Measurements from ENCODE around the gene TBC1D10A.

DNA sequence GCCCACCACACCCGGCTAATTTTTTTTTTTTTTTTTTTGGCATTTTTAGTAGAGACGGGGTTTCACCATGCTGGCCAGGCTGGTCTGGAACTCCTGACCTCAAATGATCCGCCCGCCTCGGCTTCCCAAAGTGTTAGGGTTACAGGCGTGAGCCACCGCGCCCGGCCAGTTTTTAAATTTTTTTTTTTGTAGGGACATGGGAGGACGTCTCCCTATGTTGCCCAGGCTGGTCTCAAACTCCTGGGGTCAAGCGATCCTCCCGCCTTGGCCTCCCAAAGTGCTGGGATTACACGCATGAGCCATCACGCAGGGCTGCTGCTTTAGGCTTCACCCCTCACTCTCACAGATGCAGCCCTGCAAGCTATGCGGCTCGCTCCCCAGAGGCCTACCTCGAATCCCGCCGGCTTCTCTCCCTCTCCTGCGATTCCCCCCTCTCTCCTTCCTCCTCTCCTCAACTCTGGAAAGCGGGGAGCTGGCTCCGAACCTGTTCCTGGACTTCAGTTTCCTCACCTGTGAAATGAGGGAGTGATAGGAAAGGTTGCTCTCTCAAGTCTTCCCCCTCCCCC lies 31.0 kb upstream of the TBC1D10A start:
- TF ChIP-seq POLR2A (IDR thresholded peaks at IDR 0.05; ENCODE audit: low read depth, low read length): no peak
- no peak for TF ChIP-seq TAF1 (IDR thresholded peaks at IDR 0.05; ENCODE audit: borderline replicate concordance, low read depth, low read length)
- no peak for TF ChIP-seq POLR2AphosphoS5 (IDR thresholded peaks at IDR 0.05; ENCODE audit: low read depth, low read length)

Measured in GM12892 (cell line).